Hematopoietic multipotent progenitor cell treated with erythropoietin and hydrocortisone succinate and interleukin-3 and kit ligand, for 4 days (in vitro differentiated cells): Measurements from ENCODE around the gene PLTP.
"Not testable (repeated sequence)": the region's sequence is repeated elsewhere in the genome, so short reads cannot be mapped to it uniquely, and the experiment has no call there.

Experiments
- DNase-seq: peaks from one replicate; pipeline ENCODE4 v3.0.0-alpha.2; 2015

PLTP gene

DNA sequence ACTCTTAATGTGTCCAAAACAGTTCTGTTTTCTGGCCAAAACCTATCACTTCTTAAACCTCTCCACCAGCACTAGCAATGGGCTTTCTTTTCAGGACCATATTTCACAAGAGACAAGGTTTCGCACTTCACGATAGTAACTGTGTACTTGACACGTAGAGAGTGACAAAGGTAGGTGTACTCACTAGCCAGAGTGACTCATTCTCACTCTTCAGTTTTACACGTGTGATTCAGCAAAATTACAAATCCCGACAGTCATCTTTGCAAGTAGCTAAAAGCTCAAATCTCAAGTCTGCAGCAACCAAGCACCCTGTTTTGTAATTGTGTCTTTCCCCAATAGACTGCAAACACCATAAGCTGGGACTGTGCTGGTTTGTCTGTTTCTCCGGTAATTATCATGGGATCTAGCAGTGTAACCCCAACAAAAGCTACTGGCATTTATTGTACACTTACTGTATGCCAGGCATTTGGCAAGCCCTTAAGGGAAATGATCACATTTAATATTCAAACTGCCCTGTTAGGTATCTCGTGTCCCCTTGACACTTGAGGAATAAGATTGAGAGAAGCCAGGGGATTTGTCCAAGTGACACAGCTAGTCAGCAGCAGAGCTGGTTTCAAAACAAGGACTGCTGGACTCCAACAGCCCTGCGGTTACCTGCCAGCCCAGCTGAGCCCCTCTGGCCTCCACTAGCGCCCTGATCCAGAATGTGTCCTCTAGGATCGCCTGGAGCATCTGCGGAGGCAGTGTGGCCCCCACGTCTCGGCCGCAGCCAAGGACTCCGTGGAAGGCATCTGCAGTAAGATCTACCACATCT is 32.4 kb upstream of the PLTP start:
- DNase-seq = no peak

DNA sequence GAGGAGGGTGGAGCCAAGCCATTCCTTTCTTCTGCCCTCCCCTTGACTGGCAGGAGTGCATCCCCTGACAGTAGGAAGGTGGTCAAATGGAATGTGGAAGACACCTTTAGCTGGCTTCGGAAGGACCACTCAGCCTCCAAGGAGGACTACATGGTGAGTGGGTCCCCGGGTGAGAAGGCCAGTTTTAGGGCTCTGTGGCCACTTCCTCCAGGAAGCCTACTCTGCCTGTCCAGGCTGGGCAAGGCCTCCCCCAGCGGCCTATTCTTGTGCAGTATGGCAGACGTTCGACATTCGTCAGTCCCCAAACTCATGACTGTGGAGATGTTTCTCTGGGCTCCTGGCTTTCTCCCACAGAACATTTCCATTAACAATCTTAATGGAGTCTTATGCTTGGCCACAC is 31.7 kb upstream of the PLTP start:
- DNase-seq = no peak

DNA sequence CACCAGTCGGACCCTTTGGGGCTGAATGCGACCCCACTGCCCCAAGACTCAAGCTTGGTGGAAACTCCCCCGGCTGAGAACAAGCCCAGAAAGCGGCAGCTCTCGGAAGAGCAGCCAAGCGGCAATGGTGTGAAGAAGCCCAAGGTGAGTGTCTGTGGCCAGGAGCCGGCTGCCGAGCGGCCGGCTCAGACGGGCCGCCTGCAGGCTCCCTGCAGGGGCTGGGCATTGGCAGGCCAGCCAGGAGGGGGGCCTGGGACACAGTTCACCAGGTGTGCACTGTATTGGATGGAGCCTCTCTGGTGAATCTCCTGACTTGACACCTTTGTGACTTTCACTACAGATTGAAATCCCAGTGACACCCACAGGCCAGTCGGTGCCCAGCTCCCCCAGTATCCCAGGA is 28.5 kb upstream of the PLTP start:
- DNase-seq = no peak

DNA sequence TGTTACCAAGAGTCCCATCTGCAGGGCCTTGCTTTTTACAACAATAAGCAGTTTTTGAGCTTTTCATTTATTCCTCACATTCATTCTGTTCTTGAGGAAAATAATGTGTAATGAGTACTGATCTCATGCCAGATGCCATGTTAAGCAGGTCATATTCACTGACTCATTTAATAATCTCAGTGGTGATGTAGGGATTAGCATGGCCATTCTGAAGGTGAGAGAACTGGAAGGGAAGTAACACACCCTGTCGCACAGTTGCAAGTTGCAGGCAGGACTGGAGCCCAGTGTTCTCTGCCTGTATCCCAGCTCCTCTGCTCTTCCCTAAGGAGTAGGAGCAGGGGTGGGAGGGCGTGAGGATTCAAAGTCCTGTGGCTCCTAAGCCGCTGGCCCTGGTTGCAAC is 28.1 kb upstream of the PLTP start:
- DNase-seq = no peak

DNA sequence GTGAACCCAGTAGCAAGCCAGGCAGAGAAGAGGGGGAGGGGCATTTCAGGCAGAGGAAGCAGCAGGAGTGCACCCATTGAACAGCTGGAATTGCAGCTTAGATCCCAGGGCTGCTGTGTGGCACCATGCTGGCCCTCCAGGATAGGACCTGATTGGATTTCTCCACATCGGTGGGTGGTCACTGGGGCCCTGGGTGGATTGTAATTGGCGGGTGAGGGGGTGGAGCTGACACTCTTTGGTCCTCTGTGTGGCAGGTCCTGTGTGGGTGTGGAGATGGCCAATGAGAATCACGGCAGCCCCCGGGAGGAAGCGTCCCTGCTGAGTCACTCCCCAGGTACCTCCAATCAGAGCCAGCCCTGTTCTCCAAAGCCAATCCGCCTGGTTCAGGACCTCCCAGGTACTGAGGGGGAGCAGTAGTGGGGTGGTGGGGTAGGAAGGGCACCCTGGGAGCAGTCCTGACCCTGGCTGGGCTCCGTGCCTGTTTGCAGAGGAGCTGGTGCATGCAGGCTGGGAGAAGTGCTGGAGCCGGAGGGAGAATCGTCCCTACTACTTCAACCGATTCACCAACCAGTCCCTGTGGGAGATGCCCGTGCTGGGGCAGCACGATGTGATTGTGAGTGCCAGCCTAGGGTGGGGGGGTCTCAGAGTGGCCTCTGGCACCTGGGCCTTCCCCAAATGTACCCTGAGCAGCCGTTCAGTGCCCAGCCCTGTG is 26.9 kb upstream of the PLTP start:
- DNase-seq = no peak

DNA sequence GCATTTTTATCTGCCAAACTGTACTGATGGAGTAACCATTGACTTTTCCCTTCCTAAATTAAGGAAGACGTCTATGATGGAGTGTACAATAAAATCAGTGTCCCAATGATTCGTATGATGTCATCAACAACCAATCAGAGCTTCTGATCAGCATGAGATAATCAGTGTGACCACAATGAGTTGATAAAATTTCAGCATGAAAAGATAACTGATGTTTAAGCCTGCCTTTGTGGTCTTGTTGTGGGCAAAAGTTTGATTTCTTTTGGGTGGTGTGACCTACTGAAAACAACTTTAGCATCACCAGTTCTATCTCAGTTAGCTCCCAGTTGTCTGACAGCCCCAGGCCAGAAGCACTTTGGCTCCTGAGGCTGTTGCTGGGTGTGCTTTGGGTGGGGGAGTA is 25.8 kb upstream of the PLTP start:
- DNase-seq = peak; percentile 62

DNA sequence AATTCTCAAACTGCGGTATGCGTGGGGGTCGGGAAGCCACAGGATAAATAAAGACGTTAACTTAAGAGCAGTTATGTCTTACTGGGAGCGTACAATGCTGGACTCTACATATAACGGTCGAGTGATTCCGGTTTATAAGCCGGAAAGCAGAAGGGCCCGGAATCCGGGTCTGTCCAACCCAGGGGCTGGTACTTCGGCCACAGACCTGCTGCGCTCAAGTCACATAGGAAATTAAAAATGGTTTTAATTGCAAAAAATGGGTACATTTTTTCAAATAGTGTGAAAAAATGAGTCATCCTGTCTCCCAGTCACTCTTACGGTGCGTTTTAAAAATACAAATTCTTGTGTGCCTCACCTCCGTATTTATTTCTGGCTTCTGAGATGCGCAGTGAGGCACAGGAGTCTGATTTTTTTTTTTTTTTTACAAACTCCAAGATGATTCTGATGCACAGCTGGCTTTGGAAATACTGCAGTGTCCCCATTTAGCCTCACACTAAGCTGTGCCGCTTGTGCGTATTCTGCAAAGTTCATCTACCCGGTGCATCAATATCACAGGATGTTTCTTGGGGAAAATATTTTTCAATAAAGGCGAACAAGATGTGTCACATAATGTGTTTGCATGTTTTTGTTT is 23.6 kb upstream of the PLTP start:
- no peak for DNase-seq

DNA sequence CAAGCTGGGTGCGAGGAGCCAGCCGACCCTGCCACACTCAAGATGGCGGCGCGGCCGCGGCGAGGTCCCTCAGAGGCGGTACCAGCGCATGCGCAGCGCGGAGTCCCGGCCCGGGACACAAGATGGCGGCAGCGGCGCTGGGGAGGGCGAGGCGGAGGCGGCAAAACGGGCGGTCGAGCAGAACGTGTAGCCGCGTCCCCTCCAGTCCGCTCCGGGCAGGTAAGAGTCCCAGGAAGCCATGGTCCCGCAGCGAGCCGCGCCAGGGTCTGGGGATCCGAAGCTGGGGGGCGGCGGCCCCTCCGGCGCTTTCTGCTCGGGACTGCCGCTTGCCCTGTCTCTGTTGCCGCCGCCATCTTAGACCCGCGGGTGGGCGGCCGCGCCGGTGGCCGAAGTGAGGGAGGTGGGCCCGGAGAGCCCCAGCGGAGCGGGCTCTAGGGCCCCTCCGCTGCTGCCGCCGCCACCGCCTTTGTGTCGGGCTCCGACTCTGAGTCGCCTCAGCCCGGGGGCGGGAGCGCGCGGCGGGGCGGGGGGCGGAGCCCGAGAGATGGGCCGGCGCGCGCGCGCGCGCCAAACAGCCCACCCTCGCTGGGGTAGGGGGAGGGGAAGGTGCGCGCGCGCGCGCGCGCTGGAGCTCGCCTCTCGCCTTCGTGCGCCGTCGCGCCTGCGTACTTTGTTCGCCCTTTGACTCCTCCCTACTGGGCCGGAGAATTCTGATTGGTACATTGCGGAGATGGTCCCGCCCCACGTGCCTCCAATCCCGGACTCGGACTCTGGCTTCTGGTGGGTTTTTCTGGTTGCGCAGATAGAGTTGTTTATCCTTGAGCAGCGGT is 22.8 kb upstream of the PLTP start, which contains the start of gene PCIF1:
TSS of gene PCIF1 (plus strand) at position 98 of the 830 bp plus-strand sequence. CDS start 4,317 bp downstream, outside the sequence.
- DNase-seq = peak; percentile 99

DNA sequence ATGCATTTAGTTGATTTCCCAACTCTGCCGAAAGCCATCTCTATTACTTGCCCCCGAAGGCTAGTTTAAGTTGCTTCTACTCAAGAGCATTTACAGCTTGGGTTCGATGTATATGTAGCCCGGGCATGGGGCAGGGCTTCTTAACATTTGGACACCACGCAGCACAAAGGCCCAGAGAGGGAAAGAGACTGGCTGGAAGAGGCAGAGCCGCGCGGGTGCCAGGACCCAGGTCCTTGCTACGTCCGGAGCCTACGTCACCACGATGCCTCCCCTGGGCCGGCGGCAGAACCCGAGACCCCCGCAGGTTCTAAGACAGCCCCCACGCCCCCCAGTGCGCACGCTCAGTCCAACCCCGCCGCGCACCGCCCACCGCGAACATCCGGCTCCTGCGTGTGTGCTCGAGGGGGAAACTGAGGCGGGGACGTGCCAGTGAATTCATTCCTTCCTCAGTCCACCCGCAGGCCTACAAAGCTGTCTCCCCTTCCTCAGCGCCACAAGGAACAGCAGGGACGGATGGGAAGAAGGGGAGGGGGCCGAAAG is 22.2 kb upstream of the PLTP start:
- DNase-seq = peak; percentile 69

DNA sequence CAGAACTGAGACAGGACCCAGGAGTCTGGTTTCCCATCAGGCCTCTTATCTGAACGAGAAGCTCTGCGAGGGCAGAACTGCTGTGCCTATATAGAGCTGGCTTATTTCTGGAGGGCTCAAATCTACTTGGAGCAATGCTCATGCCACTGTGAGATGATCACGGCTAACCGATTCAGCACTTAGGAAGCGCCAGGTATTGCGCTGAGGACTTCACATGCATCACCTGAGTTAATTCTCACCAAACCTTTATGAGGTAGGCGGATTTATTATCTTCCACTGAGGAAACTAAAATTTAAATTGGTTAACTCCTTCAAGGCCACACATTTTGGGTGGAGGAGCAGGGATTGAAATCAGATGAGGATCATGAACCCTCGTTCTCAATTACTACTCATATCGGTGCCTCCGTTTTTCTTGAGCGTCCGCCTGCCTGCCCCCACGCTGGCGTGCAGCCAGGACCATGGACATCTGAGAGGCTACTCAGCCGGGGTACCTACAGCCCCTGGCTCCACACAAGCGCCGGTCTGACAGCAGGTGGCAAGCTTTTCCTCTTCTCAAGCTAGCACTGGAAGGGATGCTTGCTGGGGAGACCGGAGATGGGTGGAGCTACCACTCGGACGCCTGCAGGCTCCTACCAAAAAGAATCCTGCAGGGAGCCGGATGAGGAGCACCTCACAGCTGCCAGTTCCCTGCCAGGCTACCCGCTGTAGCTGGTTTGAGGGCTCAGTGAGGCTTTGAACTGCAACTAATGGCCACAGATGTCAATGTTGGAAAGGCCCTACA is 21.5 kb upstream of the PLTP start:
- peak; percentile 85 for DNase-seq

DNA sequence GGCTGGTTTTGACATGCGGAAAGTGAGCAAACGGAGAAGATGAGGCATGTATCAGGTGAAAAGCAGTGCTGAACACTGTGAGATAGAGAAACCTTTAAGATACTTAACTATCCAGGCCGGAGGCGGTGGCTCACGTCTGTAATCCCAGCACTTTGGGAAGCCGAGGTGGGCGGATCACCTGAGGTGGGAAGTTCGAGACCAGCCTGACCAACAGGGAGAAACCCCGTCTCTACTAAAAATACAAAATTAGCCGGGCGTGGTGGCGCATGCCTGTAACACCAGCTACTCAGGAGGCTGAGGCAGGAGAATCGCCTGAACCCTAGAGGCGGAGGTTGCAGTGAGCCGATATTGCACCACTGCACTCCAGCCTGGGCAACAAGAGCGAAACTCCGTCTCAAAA is 19.7 kb upstream of the PLTP start:
- not testable (repeated sequence) for DNase-seq

DNA sequence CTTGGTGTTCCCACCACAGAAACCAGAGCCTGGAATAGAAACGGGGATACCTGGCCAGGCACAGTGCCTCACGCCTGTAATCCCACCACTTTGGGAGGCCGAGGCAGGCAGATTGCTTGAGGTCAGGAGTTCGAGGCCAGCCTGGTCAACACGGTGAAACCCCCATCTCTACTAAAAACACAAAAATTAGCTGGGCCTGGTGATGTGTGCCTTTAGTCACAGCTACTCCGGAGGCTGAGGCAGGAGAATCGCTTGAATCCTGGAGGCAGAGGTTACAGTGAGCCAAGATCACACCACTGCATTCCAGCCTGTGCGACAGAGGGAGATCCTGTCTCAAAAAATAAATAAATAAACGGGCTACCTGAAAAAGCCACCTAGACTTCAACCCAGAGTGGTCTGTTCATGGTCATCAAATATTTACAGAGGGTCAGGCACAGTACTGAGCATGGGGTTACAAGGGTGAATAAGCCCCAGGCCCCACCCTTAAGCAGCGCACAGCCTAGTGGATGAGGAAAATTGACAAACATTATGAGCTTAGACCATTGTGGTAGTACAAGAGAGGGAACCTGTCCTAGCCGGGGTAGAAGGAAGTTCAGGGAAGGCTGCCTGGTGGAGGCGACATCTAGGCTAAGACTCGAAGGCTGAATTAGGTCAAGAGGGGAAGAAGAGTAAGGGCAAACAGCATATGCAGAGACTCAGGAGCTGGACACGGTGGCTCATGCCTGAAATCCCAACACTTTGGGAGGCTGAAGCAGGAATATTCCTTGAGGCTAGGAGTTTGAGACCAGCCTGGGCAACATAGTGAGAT is 15.3 kb upstream of the PLTP start:
- DNase-seq = no peak

DNA sequence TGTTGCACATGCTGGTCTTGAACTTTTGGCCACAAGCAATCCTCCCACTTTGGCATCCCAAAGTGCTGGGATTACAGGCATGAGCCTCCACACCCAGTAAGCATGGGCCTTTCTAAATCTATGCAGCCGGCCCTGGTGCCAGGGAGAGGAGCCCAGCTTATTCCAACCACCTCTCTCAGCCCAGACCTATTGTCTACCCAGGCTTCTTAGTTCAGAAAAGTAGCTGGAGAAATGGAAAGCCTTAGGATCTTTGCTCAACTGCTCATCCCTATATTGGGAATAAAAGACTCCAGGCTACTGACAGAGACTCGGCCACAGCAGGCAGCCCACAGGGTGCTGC is 14.7 kb upstream of the PLTP start:
- DNase-seq = no peak

DNA sequence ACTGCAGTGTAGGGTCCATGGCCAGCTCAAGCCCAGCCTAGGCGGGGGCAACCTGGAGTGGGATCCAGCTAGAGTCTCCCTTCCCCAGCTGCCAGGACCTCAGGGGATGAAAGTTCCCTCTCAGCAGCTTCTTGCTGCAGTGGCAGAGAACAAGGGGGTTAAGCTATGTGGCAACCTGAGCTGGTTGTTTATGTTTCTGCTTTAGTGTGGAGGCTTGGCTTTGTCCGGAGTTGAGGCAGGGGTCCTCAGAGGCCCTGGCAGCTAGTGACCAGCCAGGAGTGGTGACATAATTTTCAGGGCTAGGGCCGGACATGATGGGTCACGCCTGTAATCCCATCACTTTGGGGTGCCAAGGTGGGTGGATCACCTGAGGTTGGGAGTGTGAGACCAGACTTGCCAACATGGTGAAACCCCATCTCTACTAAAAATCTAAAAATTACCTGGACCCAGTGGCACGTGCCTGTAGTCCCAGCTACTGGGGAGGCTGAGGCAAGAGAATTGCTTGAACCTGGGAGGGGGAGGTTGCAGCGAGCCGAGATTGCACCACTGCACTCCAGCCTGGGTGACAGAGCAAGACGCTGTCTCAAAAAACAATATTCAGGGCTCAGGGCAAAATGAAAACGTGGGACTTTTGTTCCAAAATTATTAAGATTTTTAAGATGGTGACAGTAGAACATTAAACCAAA is 14.0 kb upstream of the PLTP start:
- DNase-seq = no peak

DNA sequence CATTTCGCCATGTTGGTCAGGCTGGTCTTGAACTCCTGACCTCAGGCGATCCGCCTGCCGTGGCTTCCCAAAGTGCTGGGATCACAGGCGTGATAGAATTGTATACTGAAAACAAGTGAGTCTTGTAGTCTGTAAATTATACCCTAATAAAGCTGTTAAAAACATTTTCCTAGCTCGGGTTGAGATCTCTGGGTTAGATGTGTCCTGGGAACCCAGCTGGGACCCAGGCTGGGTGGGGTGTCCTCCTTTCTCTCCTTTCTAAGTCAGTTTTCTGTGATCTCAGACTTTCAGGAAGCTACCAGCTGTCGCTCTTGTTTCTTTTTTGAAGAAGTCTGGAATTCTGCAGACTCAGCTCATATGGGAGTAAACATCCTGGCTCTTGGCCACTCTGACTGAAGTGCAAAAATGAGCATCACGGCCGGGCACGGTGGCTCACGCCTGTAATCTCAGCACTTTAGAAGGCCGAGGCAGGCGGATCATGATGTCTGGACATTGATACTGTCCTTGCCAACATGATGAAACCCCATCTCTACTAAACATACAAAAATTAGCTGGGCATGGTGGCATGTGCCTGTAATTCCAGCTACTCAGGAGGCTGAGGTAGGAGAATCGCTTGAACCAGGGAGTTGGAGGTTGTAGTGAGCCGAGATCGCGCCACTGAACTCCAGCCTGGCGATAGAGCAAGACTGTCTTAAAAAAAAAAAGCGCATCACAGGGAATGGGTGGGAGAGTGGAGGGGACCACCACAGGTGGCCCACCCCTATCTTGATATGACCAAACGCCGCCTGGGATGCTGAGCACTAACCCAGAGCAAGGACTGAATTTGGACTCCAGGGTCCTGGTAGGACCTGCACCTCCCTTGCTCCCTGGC is 12.7 kb upstream of the PLTP start:
- DNase-seq = no peak

DNA sequence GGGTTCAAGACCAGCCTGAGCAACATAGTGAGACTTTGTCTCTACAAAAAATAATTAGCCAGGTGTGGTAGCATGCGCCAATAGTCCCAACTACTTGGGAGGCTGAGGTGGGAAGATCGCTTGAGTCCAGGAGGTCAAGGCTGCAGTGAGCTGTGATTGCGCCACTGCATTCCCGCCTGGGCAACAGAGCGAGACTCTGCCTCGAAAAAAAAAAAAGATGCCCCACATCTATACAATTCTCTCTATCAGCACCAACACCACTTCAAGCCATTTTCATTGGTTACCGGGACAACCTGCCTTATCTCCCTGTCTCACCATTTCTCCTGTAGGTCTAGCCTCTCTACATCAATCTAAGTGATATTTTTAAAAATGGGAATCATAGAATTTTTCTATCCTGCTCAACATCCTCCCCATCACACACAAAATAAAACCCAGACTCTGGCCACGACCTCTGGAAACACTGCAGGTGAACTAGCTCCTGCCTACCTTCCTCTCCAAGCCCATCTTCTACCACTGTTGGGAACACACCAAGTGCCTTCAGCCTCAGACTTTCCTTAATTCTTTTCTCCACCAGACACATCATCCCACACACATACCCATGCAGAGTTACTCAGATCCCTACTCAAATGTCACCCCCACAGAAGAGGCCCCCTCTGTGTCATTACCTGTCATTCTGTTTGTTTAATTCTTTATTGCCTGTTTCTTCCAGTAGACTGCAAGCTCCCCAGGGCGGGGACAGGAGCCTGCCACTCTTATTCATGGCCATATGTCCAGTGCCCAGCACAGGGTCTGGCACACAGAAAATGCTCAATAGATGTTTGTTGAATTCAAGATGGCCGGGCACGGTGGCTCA is 9.6 kb upstream of the PLTP start:
- DNase-seq = no peak

DNA sequence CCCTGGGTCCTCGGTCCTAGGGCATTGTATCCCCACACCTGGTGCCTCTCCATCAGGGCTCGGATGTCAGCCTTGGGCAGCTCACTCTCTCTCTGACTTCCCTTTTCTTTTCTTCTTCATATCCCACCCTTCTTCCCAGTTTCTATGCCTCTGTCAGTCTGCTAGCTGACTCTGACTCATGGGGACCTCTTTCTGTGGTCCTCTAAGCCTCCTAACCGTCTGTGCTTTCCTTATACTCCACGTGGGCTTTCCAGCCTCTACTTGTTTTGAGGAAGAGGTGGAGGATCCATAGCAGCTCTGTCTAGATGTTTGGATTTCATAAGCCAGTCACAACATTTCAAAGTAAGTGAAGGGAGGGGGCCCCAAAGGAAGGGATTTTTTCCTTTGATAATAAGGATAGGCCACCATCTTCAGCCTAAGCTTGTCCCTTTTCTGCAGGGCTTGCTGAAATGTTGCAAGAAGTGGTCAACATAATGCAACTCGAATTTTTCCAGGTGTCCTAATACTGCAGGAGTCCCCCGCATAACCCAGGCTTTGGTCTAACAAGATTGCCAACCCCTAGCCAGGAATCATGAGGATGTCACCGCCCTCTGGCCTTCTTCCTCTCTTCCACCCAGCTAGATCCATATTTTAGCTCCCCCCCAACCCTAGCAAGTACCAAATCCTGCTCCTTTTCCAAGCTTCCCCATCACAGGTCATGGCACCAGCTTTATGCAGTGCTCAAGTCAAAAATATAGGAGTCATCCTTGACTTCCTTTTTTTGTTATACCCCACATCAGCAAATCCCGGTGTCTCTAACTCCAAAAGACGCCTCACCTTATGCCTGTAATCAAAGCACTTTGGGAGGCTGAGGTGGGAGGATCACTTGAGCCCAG is 8.7 kb upstream of the PLTP start:
- DNase-seq = no peak
